ENCODE measurements around the gene GOLGA6L2.
"Not testable (repeated sequence)": the region's sequence is repeated elsewhere in the genome, so short reads cannot be mapped to it uniquely, and the experiment has no call there.

The GOLGA6L2 gene

GRCh38 chr15:23424111-23424904 is 22.7 kb downstream of the GOLGA6L2 start:
- DNase-seq = no peak

GRCh38 chr15:23422946-23423708 is 23.9 kb downstream of the GOLGA6L2 start:
- no peak for DNase-seq

GRCh38 chr15:23422099-23422945 is 24.7 kb downstream of the GOLGA6L2 start:
- DNase-seq = no peak

GRCh38 chr15:23420806-23421575 is 26.1 kb downstream of the GOLGA6L2 start:
- DNase-seq = no peak

GRCh38 chr15:23416349-23417276 is 30.4 kb downstream of the GOLGA6L2 start:
- DNase-seq = no peak

GRCh38 chr15:23415866-23416265 is 31.2 kb downstream of the GOLGA6L2 start:
- DNase-seq = not testable (repeated sequence)

- no peak for DNase-seq
These were observed 31.6 kb downstream of the GOLGA6L2 start for GRCh38 chr15:23415321-23415865.

GRCh38 chr15:23412881-23413600 is 34.0 kb downstream of the GOLGA6L2 start:
- DNase-seq = not testable (repeated sequence)

GRCh38 chr15:23411841-23412240 is 35.2 kb downstream of the GOLGA6L2 start:
- DNase-seq = no peak

- no peak for DNase-seq
These were observed 43.5 kb downstream of the GOLGA6L2 start for GRCh38 chr15:23403550-23403949.

- DNase-seq = no peak
These were observed 44.5 kb downstream of the GOLGA6L2 start for GRCh38 chr15:23402544-23402943.

- no peak for DNase-seq
These were observed 44.9 kb downstream of the GOLGA6L2 start for GRCh38 chr15:23402140-23402539.

- no peak for DNase-seq
These were observed 45.4 kb downstream of the GOLGA6L2 start for GRCh38 chr15:23401627-23402026.

GRCh38 chr15:23399207-23399606 is 47.8 kb downstream of the GOLGA6L2 start:
- DNase-seq = not testable (repeated sequence)

- not testable (repeated sequence) for DNase-seq
These were observed 48.7 kb downstream of the GOLGA6L2 start for GRCh38 chr15:23398357-23398756.

GRCh38 chr15:23397779-23398178 is 49.3 kb downstream of the GOLGA6L2 start:
- no peak for DNase-seq

GRCh38 chr15:23395832-23396231 is 51.2 kb downstream of the GOLGA6L2 start:
- no peak for DNase-seq

GRCh38 chr15:23395030-23395692 is 51.9 kb downstream of the GOLGA6L2 start:
- no peak for DNase-seq
